ENCODE measurements around the gene KLHL36.

The KLHL36 gene

DNA sequence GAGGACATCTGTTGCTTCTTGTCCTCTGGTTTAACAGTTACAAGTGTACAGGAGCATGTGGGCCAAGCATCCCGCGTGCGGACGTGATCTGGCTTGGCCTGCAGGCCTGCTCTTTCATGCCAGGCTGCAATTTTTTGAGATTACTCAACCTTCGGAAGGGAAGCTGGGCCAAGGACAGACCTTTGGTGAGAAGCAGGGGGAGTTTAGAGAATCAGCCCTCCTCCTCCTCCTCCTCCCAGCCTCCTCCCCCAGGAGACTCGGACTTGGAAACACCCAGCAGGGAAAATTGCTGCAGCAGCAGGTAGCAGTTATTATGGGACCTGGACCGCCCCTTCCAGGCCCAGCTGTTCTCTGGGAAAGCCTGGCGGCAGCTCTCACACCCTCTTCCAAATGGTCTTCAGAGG lies 5.1 kb upstream of the KLHL36 start:
- peak; percentile 91 to 93 for DNase-seq (ENCODE audit: low read depth in 2 of 2)
- TF ChIP-seq, protein P1, sequence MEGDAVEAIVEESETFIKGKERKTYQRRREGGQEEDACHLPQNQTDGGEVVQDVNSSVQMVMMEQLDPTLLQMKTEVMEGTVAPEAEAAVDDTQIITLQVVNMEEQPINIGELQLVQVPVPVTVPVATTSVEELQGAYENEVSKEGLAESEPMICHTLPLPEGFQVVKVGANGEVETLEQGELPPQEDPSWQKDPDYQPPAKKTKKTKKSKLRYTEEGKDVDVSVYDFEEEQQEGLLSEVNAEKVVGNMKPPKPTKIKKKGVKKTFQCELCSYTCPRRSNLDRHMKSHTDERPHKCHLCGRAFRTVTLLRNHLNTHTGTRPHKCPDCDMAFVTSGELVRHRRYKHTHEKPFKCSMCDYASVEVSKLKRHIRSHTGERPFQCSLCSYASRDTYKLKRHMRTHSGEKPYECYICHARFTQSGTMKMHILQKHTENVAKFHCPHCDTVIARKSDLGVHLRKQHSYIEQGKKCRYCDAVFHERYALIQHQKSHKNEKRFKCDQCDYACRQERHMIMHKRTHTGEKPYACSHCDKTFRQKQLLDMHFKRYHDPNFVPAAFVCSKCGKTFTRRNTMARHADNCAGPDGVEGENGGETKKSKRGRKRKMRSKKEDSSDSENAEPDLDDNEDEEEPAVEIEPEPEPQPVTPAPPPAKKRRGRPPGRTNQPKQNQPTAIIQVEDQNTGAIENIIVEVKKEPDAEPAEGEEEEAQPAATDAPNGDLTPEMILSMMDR (IDR thresholded peaks at IDR 0.05; ENCODE audit: low read depth, low read length): no peak
- H3K4me3 ChIP-seq (replicated peaks in 1 of 2; ENCODE audit: low read depth in 2 of 2, low read length in 2 of 2): no peak overlapping the region

DNA sequence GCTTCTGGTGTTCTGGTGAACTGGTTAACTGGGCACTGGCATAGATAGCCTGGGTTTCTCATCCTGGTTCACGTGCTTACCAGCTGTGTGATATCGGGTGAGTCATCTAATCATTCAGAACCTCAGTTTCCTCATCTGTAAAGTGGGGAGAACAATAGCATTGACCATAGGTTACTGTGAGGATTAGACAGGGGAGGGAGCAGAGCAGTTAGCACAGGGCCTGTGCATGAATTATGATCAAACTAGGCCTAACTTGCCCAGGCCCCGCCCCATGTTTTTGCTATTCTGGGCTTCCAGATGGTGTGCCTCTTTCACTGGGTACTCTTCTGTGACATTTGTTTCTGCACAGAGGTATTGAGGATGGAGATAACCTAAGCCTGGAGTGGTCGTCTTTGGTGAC lies 4.6 kb upstream of the KLHL36 start:
- no peak for DNase-seq (ENCODE audit: low read depth in 2 of 2)
- TF ChIP-seq, protein P1 (IDR thresholded peaks at IDR 0.05; ENCODE audit: low read depth, low read length): no peak
- H3K4me3 ChIP-seq (replicated peaks in 1 of 2; ENCODE audit: low read depth in 2 of 2, low read length in 2 of 2): no peak overlapping the region

DNA sequence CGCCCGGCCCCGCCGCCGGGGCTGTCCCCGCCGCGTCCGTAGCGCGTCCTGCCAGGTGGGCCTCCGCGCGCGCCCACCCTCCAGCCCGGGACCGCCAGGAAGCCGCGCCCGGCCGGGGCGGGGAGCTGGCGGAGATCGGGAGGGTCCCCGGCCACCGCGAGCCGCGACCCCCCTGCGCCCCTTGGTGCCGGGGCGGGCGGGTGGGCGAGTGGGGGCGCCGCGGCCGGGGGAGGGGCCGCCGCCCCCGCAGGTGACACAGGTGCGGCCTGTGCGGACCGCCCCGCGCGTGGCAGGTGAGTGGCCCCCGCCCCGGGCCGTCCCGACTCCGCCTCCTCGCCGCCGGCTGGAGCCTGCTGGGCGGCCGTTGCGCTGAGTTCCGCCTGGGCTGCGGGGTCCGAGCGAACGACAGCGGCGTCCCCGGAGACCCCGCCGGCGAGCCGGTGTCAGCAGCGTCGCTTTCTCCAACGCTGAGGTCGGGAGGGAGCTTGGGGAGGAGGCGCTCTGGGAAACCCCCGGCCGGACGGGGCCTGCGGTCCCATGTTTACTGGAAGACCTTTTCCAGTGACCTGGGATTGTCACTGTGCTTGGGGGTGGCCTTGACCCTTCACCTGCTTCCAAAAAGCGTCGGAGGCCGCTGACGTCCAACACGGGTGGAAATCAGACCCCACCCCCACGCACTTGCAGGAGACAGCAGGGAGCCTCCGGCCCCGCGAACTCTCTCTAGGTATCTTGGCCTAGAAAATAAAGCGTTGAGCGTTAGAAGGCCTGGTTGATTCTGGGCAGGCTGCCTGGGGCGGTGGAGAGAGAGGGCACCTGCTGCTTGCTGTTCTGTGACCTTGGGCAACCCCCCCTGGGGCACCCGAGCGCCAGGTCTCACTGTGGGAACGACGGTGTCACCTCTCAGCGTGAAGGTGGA lies 542 bp downstream of the KLHL36 start:
- TF ChIP-seq, protein P1 (IDR thresholded peaks at IDR 0.05; ENCODE audit: low read depth, low read length): no peak
- DNase-seq (ENCODE audit: low read depth in 2 of 2): peak in 1 of 2 donors; percentile 16
- H3K4me3 ChIP-seq (replicated peaks in 1 of 2; ENCODE audit: low read depth in 2 of 2, low read length in 2 of 2): peak overlapping the region; percentile 64 to 71

DNA sequence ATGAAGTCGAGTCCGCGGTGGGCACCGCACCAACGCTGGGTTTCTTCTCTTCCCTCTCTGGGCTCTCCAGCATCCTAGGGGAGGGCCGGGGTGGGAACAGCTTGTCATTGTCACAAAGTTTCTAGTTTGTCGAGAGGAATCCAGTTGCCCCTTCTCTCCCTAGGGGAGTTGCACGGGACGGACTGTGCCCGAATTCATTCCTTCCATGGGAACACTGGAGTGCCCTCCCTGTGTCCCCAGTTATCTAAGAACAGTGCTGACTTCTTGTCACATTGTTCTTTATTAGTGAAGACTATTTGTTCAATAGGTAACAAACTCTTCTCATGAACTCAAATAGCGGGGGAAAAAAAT lies 1.2 kb downstream of the KLHL36 start:
- H3K4me3 ChIP-seq (replicated peaks in 1 of 2; ENCODE audit: low read depth in 2 of 2, low read length in 2 of 2): peak overlapping the region; percentile 64 to 71
- DNase-seq (ENCODE audit: low read depth in 2 of 2): no peak
- TF ChIP-seq, protein P1 (IDR thresholded peaks at IDR 0.05; ENCODE audit: low read depth, low read length): no peak

DNA sequence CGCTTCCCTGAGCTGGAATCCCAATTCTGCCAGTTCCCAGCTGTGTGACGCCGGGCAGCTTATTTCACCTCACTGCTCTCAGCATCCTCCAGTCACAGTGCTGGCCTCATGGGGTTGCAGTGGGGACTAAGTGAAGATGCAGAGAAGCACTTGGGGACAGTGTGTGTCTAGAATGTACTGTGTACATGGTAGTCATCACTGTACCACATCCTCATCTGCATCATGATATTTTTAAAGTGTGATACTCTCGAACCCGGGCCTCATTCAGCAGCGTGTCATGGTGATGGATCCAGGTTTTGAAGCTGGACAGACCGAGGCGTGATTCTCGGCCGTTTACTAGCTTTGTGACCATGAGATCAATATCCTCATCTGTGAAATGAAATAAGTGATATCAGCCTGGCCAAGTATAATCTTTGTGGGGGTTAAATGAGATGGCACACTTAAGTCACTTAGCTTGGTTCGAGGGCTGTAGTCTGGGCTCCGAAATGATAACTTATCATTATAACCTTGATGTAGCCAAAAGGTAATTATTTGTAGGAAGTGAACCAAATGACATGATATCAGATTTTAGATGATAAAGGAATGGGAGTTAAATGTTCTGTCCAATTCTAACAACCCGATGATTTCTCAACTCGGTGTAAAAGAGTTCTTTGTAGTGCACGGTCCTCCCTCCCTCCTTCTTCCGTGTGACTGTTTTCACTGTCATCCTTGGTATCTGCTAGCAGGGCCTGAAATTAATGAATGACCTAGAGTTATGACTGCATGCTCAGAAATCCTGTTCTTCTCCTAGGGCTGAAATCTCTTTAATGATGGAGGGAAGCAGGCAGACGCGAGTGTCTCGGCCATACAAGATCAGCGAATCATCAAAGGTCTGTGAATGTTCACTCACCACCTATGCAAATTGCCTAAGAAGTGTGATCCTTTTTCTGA lies 2.0 kb downstream of the KLHL36 start:
- DNase-seq (ENCODE audit: low read depth in 2 of 2): peak; percentile 19 to 66
- H3K4me3 ChIP-seq (replicated peaks in 1 of 2; ENCODE audit: low read depth in 2 of 2, low read length in 2 of 2): no peak overlapping the region
- TF ChIP-seq, protein P1 (IDR thresholded peaks at IDR 0.05; ENCODE audit: low read depth, low read length): no peak

DNA sequence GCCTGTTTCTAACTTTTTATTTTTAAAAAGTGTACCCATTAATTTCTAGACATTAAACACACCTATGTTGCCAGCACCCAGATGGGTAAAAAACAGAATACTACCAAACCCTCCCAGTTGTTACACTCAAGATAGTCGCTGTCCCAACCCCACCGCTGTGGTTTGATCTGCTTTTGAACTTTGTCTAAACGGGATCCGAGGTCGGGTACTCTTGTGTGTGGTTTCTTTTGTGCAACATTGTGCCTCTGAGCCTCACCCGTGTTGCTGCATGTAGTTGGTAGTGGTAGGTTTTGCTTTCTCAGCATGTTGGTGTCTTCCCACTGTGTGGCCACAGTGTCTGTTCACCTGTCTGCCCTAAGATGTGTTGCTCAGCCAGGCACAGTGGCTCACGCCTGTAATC lies 4.3 kb downstream of the KLHL36 start:
- DNase-seq (ENCODE audit: low read depth in 2 of 2): no peak
- H3K4me3 ChIP-seq (replicated peaks in 1 of 2; ENCODE audit: low read depth in 2 of 2, low read length in 2 of 2): no peak overlapping the region
- TF ChIP-seq, protein P1 (IDR thresholded peaks at IDR 0.05; ENCODE audit: low read depth, low read length): no peak

Data from cardiac fibroblast (primary cell).